CD4-positive, CD25-positive, alpha-beta regulatory T cell (primary cell): ENCODE results near the gene MIX23. TPM values are rescaled to one million over a fixed set of nuclear protein-coding genes. Genes with fewer than 3 reads are reported as not detected.
A peak's percentile ranks its signal among the peaks of the same experiment; 100 is the strongest.

Experiments
- ATAC-seq, 2 donors: fragments of 150-1000 bp; cut with Tn5 transposase; one replicate each; pipeline ENCODE4 v1.10.0; 2021; ENCODE audit warnings: low read depth in 2 of 2, moderate number of reproducible peaks in 2 of 2, moderate library complexity in 1 of 2
- DNase-seq, 3 donors: peaks; one replicate each; pipeline versions ENCODE4 v3.0.0 to v3.0.0-alpha.2; 2012 to 2022; ENCODE audit warnings: mixed read lengths in 1 of 3
- H3K27ac ChIP-seq: one replicate; pipeline ENCODE4 v1.7.0; 2013; ENCODE audit warnings: mild to moderate bottlenecking, low read length; ENCODE audit not compliant: insufficient read depth, poor library complexity, severe bottlenecking
- H3K27me3 ChIP-seq: one replicate; pipeline ENCODE4 v1.7.0; 2013; ENCODE audit warnings: low read length; ENCODE audit not compliant: control insufficient read depth, insufficient read depth
- H3K36me3 ChIP-seq: one replicate; pipeline ENCODE4 v1.7.0; 2013; ENCODE audit warnings: mild to moderate bottlenecking, low read length, moderate library complexity; ENCODE audit not compliant: control insufficient read depth, insufficient read depth
- H3K4me1 ChIP-seq: 2 replicates; pipeline ENCODE4 v1.7.0; 2013; ENCODE audit warnings: mild to moderate bottlenecking, low read length; ENCODE audit not compliant: insufficient read depth, control insufficient read depth, poor library complexity, severe bottlenecking
- H3K4me3 ChIP-seq: one replicate; pipeline ENCODE4 v1.7.0; 2013; ENCODE audit warnings: low read depth, mild to moderate bottlenecking, low read length, moderate library complexity
- H3K9me3 ChIP-seq, 2 experiments: 1 replicate in 1 of 2; 2 replicates in 1 of 2; pipeline ENCODE4 v1.7.0; 2013; ENCODE audit warnings: low read length in 2 of 2, mild to moderate bottlenecking in 1 of 2, moderate library complexity in 1 of 2; ENCODE audit not compliant: control insufficient read depth in 2 of 2
- H3K27ac Mint-ChIP-seq, 3 donors: one replicate each; pipeline ENCODE4 v1.8.0; 2020 to 2022; ENCODE audit warnings: mild to moderate bottlenecking in 3 of 3, mixed read lengths in 3 of 3, moderate library complexity in 2 of 3
- H3K27me3 Mint-ChIP-seq: one replicate; pipeline ENCODE4 v1.8.0; 2022; ENCODE audit warnings: mild to moderate bottlenecking, mixed read lengths
- H3K36me3 Mint-ChIP-seq: one replicate; pipeline ENCODE4 v1.8.0; 2020; ENCODE audit warnings: mixed read lengths
- H3K4me1 Mint-ChIP-seq, 4 donors: one replicate each; pipeline ENCODE4 v1.8.0; 2020 to 2022; ENCODE audit warnings: mixed read lengths in 4 of 4, mild to moderate bottlenecking in 1 of 4
- H3K4me3 Mint-ChIP-seq, 4 donors: one replicate each; pipeline ENCODE4 v1.8.0; 2020 to 2022; ENCODE audit warnings: mild to moderate bottlenecking in 4 of 4, mixed read lengths in 4 of 4, moderate library complexity in 3 of 4
- H3K9me3 Mint-ChIP-seq, 7 donors: one replicate each; pipeline ENCODE4 v1.8.0; 2020 to 2022; ENCODE audit warnings: mixed read lengths in 7 of 7, mild to moderate bottlenecking in 3 of 7, moderate library complexity in 2 of 7
- polyA plus RNA-seq, 4 donors: library from polyadenylated mRNA; unstranded; fragments of 300-500 nt; fragmentation: Illumina TruSeq; gene quantifications; one replicate each; pipeline ENCODE4 v1.2.3, GENCODE V29; 2021
- total RNA-seq: library from RNA; stranded (reverse); gene quantifications from one replicate; pipeline ENCODE4 v1.2.3, GENCODE V29; 2022

The MIX23 gene
- total and polyA plus RNA-seq, 5 donors from 2014 or later: 14.1 to 33.1 (median 23.5) TPM

DNA sequence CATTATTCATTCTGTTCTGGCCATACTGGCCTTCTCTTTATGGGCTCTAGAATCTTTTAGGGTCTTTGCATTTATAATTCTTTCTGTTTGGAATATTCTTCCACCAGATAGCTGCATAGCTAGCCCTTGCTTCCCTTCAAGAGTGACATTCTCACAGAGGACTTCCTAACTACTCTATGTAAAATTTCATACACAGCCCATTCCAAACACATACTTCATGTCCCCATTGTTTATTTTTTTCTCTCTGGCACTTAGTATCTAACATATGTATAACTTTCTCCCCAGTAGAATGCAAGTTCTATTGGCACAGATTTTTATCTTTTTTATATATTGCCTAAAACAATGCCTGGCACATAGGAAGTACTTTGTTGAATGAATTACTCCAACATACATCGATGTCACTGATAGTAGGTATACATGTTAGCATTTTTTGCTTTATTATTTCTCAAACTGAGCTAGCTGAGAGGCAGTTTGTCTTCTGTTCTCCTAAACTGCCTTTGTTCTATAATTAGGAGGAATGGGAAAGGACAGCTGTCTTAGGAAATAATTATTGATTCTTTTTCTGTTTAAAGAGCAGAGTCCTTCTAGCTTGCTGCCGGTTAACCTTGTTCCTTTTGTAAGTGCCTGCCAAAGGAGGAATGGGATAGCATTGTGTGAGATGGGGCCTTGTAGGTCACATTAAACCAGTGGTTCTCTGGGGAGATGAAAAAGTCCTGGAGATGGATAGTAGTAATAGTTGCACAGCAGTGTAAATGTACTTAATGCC is 8.8 kb upstream of the MIX23 start:
- DNase-seq: no peak
- Histone ChIP-seq H3K36me3 (peaks cover 3% of the 10 kb centered on the region), H3K4me1 (no peaks in the 10 kb centered on the region), H3K27me3 (no peaks in the 10 kb centered on the region), H3K9me3 (no peaks in the 10 kb centered on the region), H3K4me3 (no peak overlapping the region), H3K27ac (no peak overlapping the region)
- peaks cover 16 to 21% (median 18%) of the 10 kb centered on the region in 4 donors for H3K4me1 Mint-ChIP-seq
- no peak overlapping the region for H3K4me3 Mint-ChIP-seq
- peaks cover 14% of the 10 kb centered on the region for H3K36me3 Mint-ChIP-seq
- H3K27me3 Mint-ChIP-seq: no peaks in the 10 kb centered on the region
- ATAC-seq: no peak
- H3K27ac Mint-ChIP-seq: peak overlapping the region in 1 of 3 donors; percentile 9
- no peaks in the 10 kb centered on the region for H3K9me3 Mint-ChIP-seq

DNA sequence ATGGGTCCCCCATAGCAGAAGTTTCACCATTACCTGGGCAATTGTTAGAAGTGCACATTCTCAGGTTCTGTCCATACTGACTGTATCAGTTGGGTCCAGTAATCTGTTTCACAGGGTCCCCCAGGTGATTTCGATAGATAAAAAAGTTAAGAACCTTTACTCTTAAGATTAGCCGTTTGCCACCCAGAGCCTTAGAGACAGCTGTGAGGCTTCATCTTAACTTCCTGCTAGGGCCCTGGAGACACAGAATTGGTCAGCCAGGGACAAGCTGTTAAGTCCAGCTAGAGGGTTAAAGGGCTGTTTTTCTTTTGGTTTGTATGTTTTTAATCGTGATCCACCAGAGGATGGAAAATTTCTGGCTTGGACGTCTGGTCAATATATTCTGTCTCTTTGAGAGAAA is 7.6 kb upstream of the MIX23 start:
- peaks cover 19 to 25% (median 21%) of the 10 kb centered on the region in 4 donors for H3K4me1 Mint-ChIP-seq
- H3K4me3 Mint-ChIP-seq: no peak overlapping the region
- no peaks in the 10 kb centered on the region for H3K27me3 Mint-ChIP-seq
- Histone ChIP-seq H3K4me3 (no peak overlapping the region), H3K27ac (no peak overlapping the region), H3K27me3 (no peaks in the 10 kb centered on the region), H3K4me1 (no peaks in the 10 kb centered on the region), H3K36me3 (peaks cover 3% of the 10 kb centered on the region), H3K9me3 (no peaks in the 10 kb centered on the region)
- H3K27ac Mint-ChIP-seq: no peak overlapping the region
- peaks cover 9% of the 10 kb centered on the region for H3K36me3 Mint-ChIP-seq
- DNase-seq (no peak), ATAC-seq (no peak)
- H3K9me3 Mint-ChIP-seq: no peaks in the 10 kb centered on the region

DNA sequence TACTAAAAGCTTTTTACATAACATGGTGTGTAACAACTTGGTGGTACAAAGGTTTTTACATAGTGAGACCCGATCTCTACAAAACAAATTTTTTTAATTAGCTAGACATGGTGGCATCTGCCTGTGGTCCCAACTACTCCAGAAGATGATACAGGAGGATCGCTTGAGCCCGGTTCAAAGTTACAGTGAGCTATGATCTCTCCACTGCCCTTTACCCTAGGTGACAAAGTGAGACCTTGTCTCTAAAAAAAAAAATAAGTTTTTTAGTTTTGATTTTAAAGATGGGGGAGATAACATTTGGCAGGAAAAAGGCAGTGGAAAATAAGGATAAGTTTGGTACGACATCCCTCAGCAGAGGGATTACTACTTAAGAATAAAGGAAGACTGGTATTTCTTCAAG is 6.9 kb upstream of the MIX23 start:
- no peak overlapping the region for H3K4me3 Mint-ChIP-seq
- peaks cover 20 to 27% (median 25%) of the 10 kb centered on the region in 4 donors for H3K4me1 Mint-ChIP-seq
- no peak for DNase-seq
- Histone ChIP-seq H3K27ac (no peak overlapping the region), H3K27me3 (no peaks in the 10 kb centered on the region), H3K9me3 (no peaks in the 10 kb centered on the region), H3K4me3 (no peak overlapping the region), H3K4me1 (peaks cover 2% of the 10 kb centered on the region), H3K36me3 (peaks cover 3% of the 10 kb centered on the region)
- peaks cover 8% of the 10 kb centered on the region for H3K36me3 Mint-ChIP-seq
- H3K27me3 Mint-ChIP-seq: no peaks in the 10 kb centered on the region
- no peak for ATAC-seq
- no peak overlapping the region for H3K27ac Mint-ChIP-seq
- no peaks in the 10 kb centered on the region for H3K9me3 Mint-ChIP-seq

DNA sequence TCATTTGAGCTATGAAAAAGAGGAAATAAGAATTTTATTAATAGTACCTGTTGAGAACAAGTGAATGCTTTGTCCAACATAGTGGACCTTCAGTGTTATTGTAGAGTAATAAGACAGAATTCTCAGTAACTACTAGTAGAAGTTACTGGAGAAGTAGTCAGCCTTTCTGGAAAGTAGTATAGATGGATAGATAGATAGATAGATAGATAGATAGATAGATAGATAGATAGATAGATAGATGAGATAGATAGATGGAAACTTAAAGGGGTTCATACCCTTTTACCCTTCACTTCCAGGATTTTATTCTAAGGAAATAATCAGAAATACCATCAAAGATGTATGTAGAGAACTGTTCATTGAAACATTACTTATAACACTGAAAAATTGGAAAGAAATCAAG is 6.2 kb upstream of the MIX23 start:
- peaks cover 9% of the 10 kb centered on the region for H3K4me1 ChIP-seq
- H3K27me3 Mint-ChIP-seq: no peaks in the 10 kb centered on the region
- H3K9me3 ChIP-seq: no peaks in the 10 kb centered on the region
- H3K9me3 Mint-ChIP-seq: no peaks in the 10 kb centered on the region
- H3K4me3 ChIP-seq: no peak overlapping the region
- no peak overlapping the region for H3K4me3 Mint-ChIP-seq
- H3K27me3 ChIP-seq: no peaks in the 10 kb centered on the region
- H3K27ac ChIP-seq: no peak overlapping the region
- ATAC-seq (no peak), DNase-seq (no peak)
- H3K4me1 Mint-ChIP-seq: peaks cover 23 to 33% (median 30%) of the 10 kb centered on the region in 4 donors
- peaks cover 3% of the 10 kb centered on the region for H3K36me3 ChIP-seq
- H3K36me3 Mint-ChIP-seq: peaks cover 8% of the 10 kb centered on the region
- H3K27ac Mint-ChIP-seq: peak overlapping the region in 1 of 3 donors; percentile 44

GRCh38 chr3:122387709-122388108 is 4.7 kb upstream of the MIX23 start:
- H3K27ac ChIP-seq: no peak overlapping the region
- Mint-ChIP-seq H3K4me3 (peak overlapping the region in 1 of 4 donors; percentile 61), H3K27me3 (no peaks in the 10 kb centered on the region), H3K4me1 (peaks cover 26 to 43% (median 32%) of the 10 kb centered on the region in 4 donors), H3K27ac (no peak overlapping the region), H3K36me3 (peaks cover 8% of the 10 kb centered on the region), H3K9me3 (no peaks in the 10 kb centered on the region)
- no peaks in the 10 kb centered on the region for H3K9me3 ChIP-seq
- H3K36me3 ChIP-seq: peaks cover 3% of the 10 kb centered on the region
- DNase-seq (no peak), ATAC-seq (no peak)
- no peak overlapping the region for H3K4me3 ChIP-seq
- peaks cover 18% of the 10 kb centered on the region for H3K4me1 ChIP-seq
- H3K27me3 ChIP-seq: no peaks in the 10 kb centered on the region

- peaks cover 23% of the 10 kb centered on the region for H3K4me1 ChIP-seq
- H3K4me3 ChIP-seq: peak within 1 kb of the TSS; percentile 99
- H3K27ac ChIP-seq: peak within 1 kb of the TSS; percentile 83
- Mint-ChIP-seq H3K36me3 (peaks cover 8% of the 10 kb centered on the region), H3K4me3 (peak within 1 kb of the TSS; percentile 93 to 98 (median 96)), H3K4me1 (peaks cover 30 to 54% (median 46%) of the 10 kb centered on the region in 4 donors), H3K27me3 (no peaks in the 10 kb centered on the region), H3K27ac (peak within 1 kb of the TSS; percentile 93 to 95 (median 94)), H3K9me3 (no peaks in the 10 kb centered on the region)
- H3K9me3 ChIP-seq: no peaks in the 10 kb centered on the region
- H3K36me3 ChIP-seq: peaks cover 3% of the 10 kb centered on the region
- ATAC-seq (peak; percentile 98 to 99), DNase-seq (peak; percentile 91 to 97 (median 91))
- no peaks in the 10 kb centered on the region for H3K27me3 ChIP-seq
These were observed 1.0 kb upstream of the MIX23 start, which contains the start of gene FAM162A for GRCh38 chr3:122383771-122384697. Gene FAM162A (plus strand): TSS chr3:122384182. CDS start chr3:122384266, 84 bp downstream.

DNA sequence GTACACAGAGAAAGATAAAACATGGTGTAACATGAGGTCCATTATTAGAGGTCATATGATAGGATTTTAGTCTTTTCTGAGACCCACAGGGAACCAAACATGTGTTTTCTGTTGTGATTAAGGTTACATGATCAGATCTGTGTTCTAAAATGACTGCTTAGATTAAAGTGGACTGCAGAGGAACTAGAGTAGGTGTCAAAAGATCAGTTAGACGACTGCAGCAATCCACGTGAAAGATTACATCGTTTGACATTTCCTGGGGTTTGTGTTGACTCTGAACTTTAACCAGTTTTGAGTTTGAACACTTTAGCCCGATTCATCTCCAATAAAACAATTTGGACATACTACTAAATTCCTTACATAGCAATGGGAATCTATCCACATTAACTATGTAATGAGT is 5.1 kb downstream of the MIX23 start:
- H3K4me3 ChIP-seq: no peak overlapping the region
- H3K4me1 ChIP-seq: peaks cover 7% of the 10 kb centered on the region
- no peaks in the 10 kb centered on the region for H3K9me3 ChIP-seq
- H3K36me3 Mint-ChIP-seq: peaks cover 10% of the 10 kb centered on the region
- no peak overlapping the region for H3K27ac Mint-ChIP-seq
- H3K9me3 Mint-ChIP-seq: peaks cover 0 to 3% (median 0%) of the 10 kb centered on the region in 7 donors
- peaks cover 11 to 34% (median 23%) of the 10 kb centered on the region in 4 donors for H3K4me1 Mint-ChIP-seq
- H3K27me3 Mint-ChIP-seq: no peaks in the 10 kb centered on the region
- no peak overlapping the region for H3K27ac ChIP-seq
- H3K36me3 ChIP-seq: no peaks in the 10 kb centered on the region
- DNase-seq (no peak), ATAC-seq (no peak)
- no peaks in the 10 kb centered on the region for H3K27me3 ChIP-seq
- no peak overlapping the region for H3K4me3 Mint-ChIP-seq
